B cell (primary cell): ENCODE results near the gene EHD1. TPM values are rescaled to one million over a fixed set of nuclear protein-coding genes. Genes with fewer than 3 reads are reported as not detected.

Experiments used
- ATAC-seq: fragments of 200-7000 bp; cut with Tn5 transposase; one replicate; pipeline ENCODE4 v1.10.0; 2021; ENCODE audit warnings: low read depth, mild to moderate bottlenecking, moderate number of reproducible peaks, moderate library complexity
- CTCF ChIA-PET: fragments of 350-600 bp; sonication (Branson Sonifier 250); formaldehyde crosslinking; loops from one replicate; lab custom pipeline; 2021; ENCODE audit warnings: antibody characterized with exemption, inconsistent platforms; lab: Charles Lee
- POLR2A ChIA-PET: fragments of 350-600 bp; sonication (Branson Sonifier 250); formaldehyde crosslinking; loops from one replicate; lab custom pipeline; 2021; ENCODE audit warnings: antibody characterized with exemption; lab: Charles Lee
- DNase-seq: peaks from one replicate; pipeline ENCODE4 v3.0.0; 2013
- H2AFZ ChIP-seq: 2 replicates; pipeline ENCODE4 v1.6.1; 2012; ENCODE audit warnings: mild to moderate bottlenecking, low read depth, low read length; ENCODE audit not compliant: insufficient read depth, poor library complexity, severe bottlenecking
- H3K27ac ChIP-seq, 2 donors: 1 replicate in 1 of 2; 2 replicates in 1 of 2; pipeline ENCODE4 v1.5.1; 2012 to 2013; ENCODE audit warnings: low read length in 2 of 2, mild to moderate bottlenecking in 2 of 2, moderate library complexity in 1 of 2
- H3K27me3 ChIP-seq, 4 experiments: fragments of 200-600 bp in 1 of 4; sonication (generic) in 1 of 4; replicated peaks in 1 of 4; 1 replicate in 2 of 4; 2 replicates in 2 of 4; pipeline versions ENCODE4 v1.6.1 to v1.7.0; 2013 to 2016; ENCODE audit warnings: low read length in 3 of 4, mild to moderate bottlenecking in 2 of 4, mixed read lengths in 1 of 4, moderate library complexity in 1 of 4; ENCODE audit not compliant: insufficient read depth in 4 of 4, control insufficient read depth in 3 of 4; ENCODE audit errors: control extremely low read depth in 1 of 4
- H3K36me3 ChIP-seq, 2 experiments: replicated peaks in 1 of 2; 1 replicate in 1 of 2; 2 replicates in 1 of 2; pipeline versions ENCODE4 v1.6.1 to v1.7.1; 2013; ENCODE audit warnings: low read length in 1 of 2; ENCODE audit not compliant: insufficient read depth in 2 of 2, control insufficient read depth in 1 of 2; ENCODE audit errors: control extremely low read depth in 1 of 2, extremely low read depth in 1 of 2
- H3K4me1 ChIP-seq, 2 donors: fragments of 200-600 bp in 1 of 2; sonication (generic) in 1 of 2; 1 replicate in 1 of 2; 2 replicates in 1 of 2; pipeline versions ENCODE4 v1.5.1 to v1.6.1; 2013 to 2017; ENCODE audit warnings: low read length in 2 of 2; ENCODE audit not compliant: control insufficient read depth in 2 of 2, insufficient read depth in 2 of 2
- H3K4me2 ChIP-seq: replicated peaks from 2 replicates; pipeline ENCODE3; 2012; ENCODE audit warnings: mild to moderate bottlenecking, low read depth, low read length; ENCODE audit not compliant: poor library complexity, severe bottlenecking
- H3K4me3 ChIP-seq, 5 experiments: fragments of 200-600 bp in 1 of 5; sonication (generic) in 1 of 5; 1 replicate in 3 of 5; 2 replicates in 2 of 5; pipeline versions ENCODE4 v1.5.1 to v1.7.0; 2011 to 2016; ENCODE audit warnings: low read length in 4 of 5, mild to moderate bottlenecking in 4 of 5, low read depth in 2 of 5, control low read depth in 1 of 5, moderate library complexity in 1 of 5; ENCODE audit not compliant: insufficient read depth in 1 of 5; ENCODE audit errors: control extremely low read depth in 1 of 5, extremely low read depth in 1 of 5
- H3K79me2 ChIP-seq: fragments of 200-600 bp; sonication (generic); one replicate; pipeline ENCODE4 v1.6.0; 2016; ENCODE audit warnings: low read length; ENCODE audit not compliant: control insufficient read depth, insufficient read depth
- H3K9ac ChIP-seq: fragments of 200-600 bp; sonication (generic); 2 replicates; pipeline ENCODE4 v1.6.1; 2017; ENCODE audit warnings: mild to moderate bottlenecking, low read length, moderate library complexity
- H3K9me3 ChIP-seq, 3 donors: one replicate each; pipeline versions ENCODE4 v1.6.1 to v1.7.1; 2013; ENCODE audit warnings: low read length in 2 of 3; ENCODE audit not compliant: control insufficient read depth in 2 of 3, insufficient read depth in 1 of 3; ENCODE audit errors: control extremely low read depth in 1 of 3
- H4K20me1 ChIP-seq: 2 replicates; pipeline ENCODE4 v1.6.0; 2012; ENCODE audit warnings: mild to moderate bottlenecking, low read length; ENCODE audit not compliant: insufficient read depth, control insufficient read depth, poor library complexity, severe bottlenecking
- H3K27ac Mint-ChIP-seq: one replicate; pipeline ENCODE4 v1.8.0; 2021; ENCODE audit warnings: mixed read lengths
- H3K27me3 Mint-ChIP-seq: one replicate; pipeline ENCODE4 v1.8.0; 2021; ENCODE audit warnings: mixed read lengths
- H3K4me1 Mint-ChIP-seq: one replicate; pipeline ENCODE4 v1.8.0; 2021; ENCODE audit warnings: mixed read lengths
- H3K4me3 Mint-ChIP-seq: one replicate; pipeline ENCODE4 v1.8.0; 2021; ENCODE audit warnings: mixed read lengths
- H3K9me3 Mint-ChIP-seq: one replicate; pipeline ENCODE4 v1.8.0; 2022; ENCODE audit warnings: mixed read lengths; ENCODE audit not compliant: insufficient read depth
- CTCF ChIP-seq: fragments of 200-600 bp; IDR thresholded peaks from one replicate; pipeline ENCODE4 v1.8.0; 2022; ENCODE audit warnings: antibody characterized with exemption, mild to moderate bottlenecking
- EZH2 ChIP-seq: IDR thresholded peaks from 2 replicates; pipeline ENCODE4 v1.6.1; 2012; ENCODE audit warnings: borderline replicate concordance, low read depth, mild to moderate bottlenecking, moderate library complexity, low read length; ENCODE audit not compliant: insufficient read depth, poor library complexity, severe bottlenecking
- WGBS: methylation state at CpG from one replicate; pipeline ENCODE4 v1.1.5; 2013; ENCODE audit warnings: missing lambda C conversion rate; ENCODE audit not compliant: insufficient coverage; 5-methylcytosine and 5-hydroxymethylcytosine counted together
- intact Hi-C: fragments of 100-400 bp; cut with micrococcal nuclease; formaldehyde crosslinking; loops from one replicate; pipeline ENCODE4 v1.10.0; 2022
- polyA plus RNA-seq: library from polyadenylated mRNA; depleted of rRNA; stranded (reverse); fragments of >200 nt; gene quantifications from 2 replicates; pipeline ENCODE4 v1.2.3, GENCODE V29; 2012
- total RNA-seq, 2 donors: library from RNA; stranded (reverse); fragments of 120-200 nt in 1 of 2; gene quantifications; 1 replicate in 1 of 2; 2 replicates in 1 of 2; pipeline versions ENCODE4 v1.2.3 to v1.2.4, GENCODE V29; 2013 to 2022

EHD1 gene
- total and polyA plus RNA-seq, 2 donors (not counting 1 experiment from before 2014, with no cell fraction given): 208 to 280 TPM

- WGBS: 0% methylated on average over 3 of the region's 17 CpGs
- TF ChIP-seq EZH2 (no peak), CTCF (no peak)
- H3K27ac ChIP-seq: peak overlapping the region; percentile 63 to 79
- POLR2A ChIA-PET: interaction anchor here (0.5 to 2.6 kb wide), 11 partner anchors 8 to 217 kb away, joined by 3 to 16 read pairs (median 4); partner anchors contain the start of genes MAP4K2, RASGRP2 and SF1
- H4K20me1 ChIP-seq: peaks cover 11% of the 10 kb centered on the region
- Mint-ChIP-seq H3K27me3 (no peaks in the 10 kb centered on the region), H3K4me3 (peak overlapping the region; percentile 98), H3K9me3 (no peaks in the 10 kb centered on the region), H3K4me1 (peaks cover 34% of the 10 kb centered on the region), H3K27ac (peak overlapping the region; percentile 95)
- DNase-seq (no peak), ATAC-seq (peak; percentile 19)
- peaks cover 36% of the 10 kb centered on the region for H3K79me2 ChIP-seq
- H3K9ac ChIP-seq: peak overlapping the region; percentile 90
- intact Hi-C loops: loop anchor here (1.0 to 2.0 kb wide), 5 partner anchors 9 to 78 kb away; partner anchors contain the start of genes CDC42BPG and RASGRP2
- peaks cover 0 to 16% of the 10 kb centered on the region in 2 experiments for H3K36me3 ChIP-seq
- H3K27me3 ChIP-seq: no peaks in the 10 kb centered on the region
- peaks cover 15 to 32% of the 10 kb centered on the region in 2 donors for H3K4me1 ChIP-seq
- H3K9me3 ChIP-seq: no peaks in the 10 kb centered on the region
- H3K4me3 ChIP-seq: peak overlapping the region; percentile 36 to 99 (median 86)
- H3K4me2 ChIP-seq: peak overlapping the region; percentile 95
- CTCF ChIA-PET: interaction anchor here (0.8 to 1.6 kb wide), 7 partner anchors 11 to 68 kb away, joined by 3 to 7 read pairs (median 5); partner anchors contain the start of genes CDC42BPG and SF1
- H2AFZ ChIP-seq: peak overlapping the region; percentile 99
These were observed 67.5 kb downstream of the EHD1 start for GRCh38 chr11:64810891-64811272.

GRCh38 chr11:64810271-64810890 lies 68.0 kb downstream of the EHD1 start, which contains the start of gene MEN1:
MEN1 (minus strand) TSS chr11:64810551; CDS start chr11:64810109, 442 bp downstream.
- peak within 1 kb of the TSS; percentile 36 to 99 (median 86) for H3K4me3 ChIP-seq
- intact Hi-C loops: loop anchor here (1.0 to 2.0 kb wide), 5 partner anchors 8 to 78 kb away; partner anchors contain the start of genes CDC42BPG and RASGRP2
- peak within 1 kb of the TSS; percentile 98 for H3K4me3 Mint-ChIP-seq
- peaks cover 34% of the 10 kb centered on the region for H3K4me1 Mint-ChIP-seq
- peak; percentile 82 for DNase-seq
- TF ChIP-seq CTCF: no peak
- TF ChIP-seq EZH2: no peak
- H3K27me3 ChIP-seq: no peaks in the 10 kb centered on the region
- ChIA-PET CTCF (interaction anchor here (0.8 to 1.6 kb wide), 8 partner anchors 11 to 67 kb away, joined by 3 to 7 read pairs (median 4); partner anchors contain the start of genes CDC42BPG and SF1), POLR2A (interaction anchor here (0.6 to 2.6 kb wide), 11 partner anchors 8 to 218 kb away, joined by 3 to 16 read pairs (median 4); partner anchors contain the start of genes MAP4K2, RASGRP2 and SF1)
- peaks cover 41% of the 10 kb centered on the region for H3K79me2 ChIP-seq
- H3K27me3 Mint-ChIP-seq: no peaks in the 10 kb centered on the region
- under 1% methylated on average over 39 of the region's 46 CpGs for WGBS
- peak within 1 kb of the TSS; percentile 95 for H3K4me2 ChIP-seq
- peak within 1 kb of the TSS; percentile 95 for H3K27ac Mint-ChIP-seq
- H3K27ac ChIP-seq: peak within 1 kb of the TSS; percentile 63 to 79
- H3K9me3 ChIP-seq: no peaks in the 10 kb centered on the region
- H2AFZ ChIP-seq: peak within 1 kb of the TSS; percentile 99
- H3K9me3 Mint-ChIP-seq: no peaks in the 10 kb centered on the region
- H3K9ac ChIP-seq: peak within 1 kb of the TSS; percentile 90
- H3K4me1 ChIP-seq: peaks cover 15 to 32% of the 10 kb centered on the region in 2 donors
- peaks cover 11% of the 10 kb centered on the region for H4K20me1 ChIP-seq
- H3K36me3 ChIP-seq: peaks cover 0 to 21% of the 10 kb centered on the region in 2 experiments
- peak; percentile 84 for ATAC-seq
